ENCODE results near the gene RNF123.
A peak's percentile ranks its signal among the peaks of the same experiment; 100 is the strongest.

Gene RNF123

DNA sequence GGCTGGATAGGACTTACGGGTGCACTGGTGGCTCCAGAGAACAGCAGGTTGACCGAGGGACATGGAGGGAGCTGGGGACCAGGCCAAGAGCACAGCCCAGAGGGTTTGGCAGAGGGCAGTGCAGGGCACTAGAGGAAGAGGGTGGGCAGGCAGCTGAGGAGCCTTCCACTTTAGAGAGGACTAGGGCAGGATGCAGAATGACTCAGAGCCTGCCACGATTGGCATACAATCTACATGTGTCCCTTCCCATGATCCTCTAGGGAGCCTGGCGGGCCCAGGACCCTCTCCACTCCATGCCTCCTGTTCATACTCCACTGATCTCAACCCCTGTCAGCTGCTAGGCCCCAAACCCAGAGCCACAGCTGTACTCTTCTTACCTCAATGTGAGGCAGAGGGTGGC, 29.6 kb upstream of the RNF123 start:
- DNase-seq, result peak; percentile 17

DNA sequence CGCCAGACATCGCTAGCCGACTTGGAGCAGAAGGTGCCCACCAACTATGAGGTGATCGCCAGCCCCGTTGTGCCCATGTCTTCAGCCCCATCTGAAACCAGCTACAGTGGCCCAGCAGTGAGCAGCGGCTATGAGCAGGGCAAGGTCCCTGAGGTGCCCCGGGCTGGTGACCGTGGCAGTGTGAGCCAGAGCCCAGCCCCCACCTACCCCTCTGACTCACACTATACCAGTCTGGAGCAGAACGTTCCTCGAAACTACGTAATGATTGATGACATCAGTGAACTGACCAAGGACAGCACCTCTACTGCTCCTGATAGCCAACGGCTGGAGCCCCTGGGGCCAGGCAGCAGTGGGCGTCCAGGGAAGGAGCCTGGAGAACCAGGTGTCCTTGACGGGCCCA, 28.1 kb upstream of the RNF123 start:
- no peak for DNase-seq

DNA sequence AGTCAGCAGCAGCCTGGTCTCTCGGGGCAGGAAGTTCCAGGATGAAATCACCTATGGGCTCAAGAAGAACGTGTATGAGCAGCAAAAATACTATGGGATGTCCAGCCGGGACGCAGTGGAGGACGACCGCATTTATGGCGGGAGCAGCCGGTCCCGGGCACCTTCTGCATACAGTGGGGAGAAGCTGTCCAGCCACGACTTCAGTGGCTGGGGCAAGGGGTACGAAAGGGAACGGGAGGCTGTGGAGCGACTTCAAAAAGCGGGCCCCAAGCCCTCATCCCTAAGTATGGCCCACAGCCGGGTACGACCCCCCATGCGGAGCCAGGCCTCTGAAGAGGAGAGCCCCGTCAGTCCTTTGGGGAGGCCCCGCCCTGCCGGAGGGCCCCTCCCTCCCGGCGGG, 27.3 kb upstream of the RNF123 start:
- DNase-seq, result no peak

DNA sequence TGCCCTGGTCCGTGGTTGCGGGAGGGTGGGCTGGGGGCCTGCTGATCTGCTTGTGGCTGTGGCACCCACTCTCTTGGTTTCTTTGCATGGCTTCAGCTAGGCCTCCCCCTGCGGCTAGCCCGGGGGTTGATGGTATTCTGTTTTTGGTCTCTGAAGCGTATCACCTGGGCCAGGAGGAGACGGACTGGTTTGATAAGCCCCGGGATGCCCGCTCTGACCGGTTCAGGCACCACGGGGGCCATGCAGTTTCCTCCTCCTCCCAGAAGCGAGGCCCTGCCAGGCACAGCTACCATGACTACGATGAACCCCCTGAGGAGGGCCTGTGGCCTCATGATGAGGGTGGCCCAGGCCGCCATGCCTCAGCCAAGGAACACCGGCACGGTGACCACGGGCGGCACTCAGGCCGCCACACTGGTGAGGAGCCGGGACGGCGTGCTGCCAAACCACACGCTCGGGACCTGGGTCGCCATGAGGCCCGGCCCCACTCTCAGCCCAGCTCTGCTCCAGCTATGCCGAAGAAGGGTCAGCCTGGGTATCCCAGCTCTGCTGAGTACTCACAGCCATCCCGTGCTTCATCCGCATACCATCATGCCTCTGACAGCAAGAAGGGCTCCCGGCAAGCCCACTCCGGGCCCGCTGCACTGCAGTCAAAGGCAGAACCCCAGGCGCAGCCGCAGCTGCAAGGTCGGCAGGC, 26.5 kb upstream of the RNF123 start:
- no peak for DNase-seq

DNA sequence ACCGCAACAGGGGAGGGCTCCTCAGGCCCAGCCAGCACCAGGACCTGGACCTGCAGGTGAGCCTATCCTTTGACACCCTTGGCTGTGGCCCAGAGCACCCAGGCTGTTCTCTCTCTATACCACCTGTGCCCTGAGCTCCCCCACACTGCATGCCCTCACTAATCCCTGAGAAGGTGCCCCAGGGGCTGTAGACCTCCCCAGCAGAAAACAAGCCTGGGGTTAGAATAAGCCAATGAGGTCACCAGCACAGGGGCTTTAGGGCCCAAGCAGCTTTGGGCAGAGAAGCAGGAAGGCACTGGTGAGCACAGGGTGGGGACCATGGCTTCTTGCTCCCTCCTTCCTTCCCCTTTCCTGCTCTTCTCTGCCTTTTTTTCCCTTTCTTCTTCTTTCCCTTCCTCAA, 25.5 kb upstream of the RNF123 start:
- no peak for DNase-seq

DNA sequence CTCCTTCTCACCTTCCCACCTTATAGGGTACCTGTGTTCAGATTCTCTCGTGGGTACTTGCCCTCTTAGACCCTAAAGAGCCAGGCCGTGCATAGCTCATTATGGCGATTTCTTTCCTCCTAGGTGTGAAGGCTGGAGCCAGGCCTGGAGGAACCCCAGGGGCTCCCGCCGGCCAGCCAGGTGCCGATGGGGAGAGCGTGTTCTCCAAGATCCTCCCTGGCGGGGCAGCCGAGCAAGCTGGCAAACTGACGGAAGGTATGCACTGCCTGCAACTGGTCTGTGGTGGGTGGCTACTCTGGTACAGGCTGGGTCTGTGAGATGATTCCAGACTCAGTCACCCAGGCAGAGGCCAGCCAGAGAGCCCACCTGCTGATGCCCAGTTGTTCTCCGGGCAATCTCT, 25.1 kb upstream of the RNF123 start:
- DNase-seq, result no peak

DNA sequence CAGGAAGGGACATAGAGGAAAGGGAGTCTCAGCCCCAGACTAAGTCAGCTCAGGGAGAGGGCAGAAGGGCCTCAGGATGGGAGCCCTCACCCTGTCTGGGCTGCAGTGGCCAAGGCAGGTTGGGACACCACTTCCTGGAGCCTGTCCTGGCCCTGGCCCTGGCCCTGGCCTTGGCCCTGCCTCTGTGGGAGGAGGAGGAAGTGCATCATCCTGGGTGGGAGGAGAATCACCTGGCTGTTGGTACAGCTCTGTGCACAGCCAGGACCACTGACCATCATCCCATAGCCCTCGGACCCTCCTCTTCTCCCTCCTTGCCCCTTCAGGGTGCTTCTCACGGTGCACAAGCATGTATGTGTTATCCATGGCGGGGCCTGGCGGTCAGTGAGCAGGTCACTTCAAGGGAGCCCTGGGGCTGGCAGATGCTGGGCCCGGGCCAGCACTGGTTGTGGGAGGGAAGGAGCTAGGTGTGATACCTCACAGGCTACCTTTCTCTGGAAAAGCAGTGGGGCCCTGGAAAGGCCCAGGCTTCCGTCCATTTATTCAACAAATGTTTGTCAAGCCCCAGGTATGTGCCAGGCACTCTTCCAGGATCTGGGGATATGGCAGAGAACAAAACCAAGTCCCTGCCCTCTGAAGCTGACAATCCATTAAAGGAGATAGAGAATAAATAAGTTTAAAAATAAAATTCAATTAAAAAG, 23.4 kb upstream of the RNF123 start:
- no peak for DNase-seq

DNA sequence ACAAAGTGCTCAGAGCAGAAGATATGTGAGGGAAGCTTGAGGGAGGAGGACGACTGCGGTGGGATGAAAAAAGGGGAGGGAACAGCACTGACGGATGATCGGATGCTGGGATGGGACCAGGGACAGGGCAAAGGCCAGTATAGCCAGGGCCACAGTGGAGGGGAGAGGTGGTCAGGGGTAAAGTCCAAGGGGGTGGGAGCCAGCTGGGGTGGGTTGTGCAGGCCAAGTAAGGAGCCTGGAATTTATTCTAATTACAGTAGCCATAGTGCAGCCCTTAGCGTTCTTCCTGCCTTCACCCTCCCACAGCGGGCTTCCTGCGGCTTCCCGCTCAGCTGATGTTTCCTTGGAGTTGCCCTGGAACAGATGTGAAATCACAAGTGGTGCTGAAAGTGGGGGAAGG, 22.8 kb upstream of the RNF123 start:
- no peak for DNase-seq

DNA sequence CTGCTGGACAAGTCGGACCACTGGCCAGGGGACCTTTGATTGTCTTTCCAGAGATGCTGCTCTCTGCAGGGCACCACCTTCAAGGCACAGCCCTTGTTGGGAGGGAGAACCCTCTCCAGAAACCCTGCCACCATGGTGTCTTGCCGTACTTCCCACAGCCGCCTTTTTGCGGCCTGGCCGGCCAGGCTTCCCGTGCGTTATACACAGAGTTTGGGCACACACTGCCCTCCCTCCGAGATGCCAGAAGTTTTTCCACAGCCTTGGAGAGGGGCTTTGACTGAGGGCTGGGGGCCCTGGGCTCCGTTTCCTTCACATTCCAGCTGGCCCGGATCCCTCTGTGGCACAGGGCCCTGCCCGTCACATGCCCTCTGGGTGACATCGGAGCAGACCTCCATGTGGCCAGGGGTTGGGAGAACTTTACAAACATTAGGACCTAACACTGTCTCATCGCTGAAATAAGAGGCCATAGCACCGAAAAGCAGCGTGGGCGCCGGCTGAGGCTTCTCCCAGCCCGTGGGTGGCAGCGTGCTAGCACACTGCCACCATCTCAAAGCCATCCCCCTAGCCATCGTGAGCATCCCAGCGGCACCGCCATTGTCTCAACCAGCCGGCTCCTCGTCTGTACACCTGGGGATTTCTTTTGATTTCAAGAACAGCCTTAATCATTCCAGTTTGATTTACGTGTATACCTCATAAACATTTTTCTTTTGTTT, 21.5 kb upstream of the RNF123 start:
- DNase-seq, result no peak

DNA sequence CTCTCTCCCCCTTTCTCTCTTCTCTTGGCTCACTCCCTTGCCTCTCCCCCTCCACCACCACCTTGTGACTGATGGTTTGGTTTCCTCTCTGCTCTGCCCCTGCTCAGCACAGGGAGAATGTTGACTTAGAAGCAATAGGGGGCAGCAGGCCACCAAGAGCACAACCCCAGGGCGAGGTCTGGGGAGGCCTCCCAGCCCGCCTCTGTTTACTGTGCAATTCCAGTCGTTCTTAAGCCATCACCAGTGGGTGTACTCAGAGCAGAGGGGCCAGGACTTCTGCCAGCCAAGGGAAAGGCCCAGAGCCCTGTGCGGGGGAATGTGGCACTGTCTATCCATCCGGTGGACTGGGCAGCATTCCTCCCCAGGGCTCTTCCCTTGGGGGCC, 21.0 kb upstream of the RNF123 start:
- DNase-seq, result no peak

DNA sequence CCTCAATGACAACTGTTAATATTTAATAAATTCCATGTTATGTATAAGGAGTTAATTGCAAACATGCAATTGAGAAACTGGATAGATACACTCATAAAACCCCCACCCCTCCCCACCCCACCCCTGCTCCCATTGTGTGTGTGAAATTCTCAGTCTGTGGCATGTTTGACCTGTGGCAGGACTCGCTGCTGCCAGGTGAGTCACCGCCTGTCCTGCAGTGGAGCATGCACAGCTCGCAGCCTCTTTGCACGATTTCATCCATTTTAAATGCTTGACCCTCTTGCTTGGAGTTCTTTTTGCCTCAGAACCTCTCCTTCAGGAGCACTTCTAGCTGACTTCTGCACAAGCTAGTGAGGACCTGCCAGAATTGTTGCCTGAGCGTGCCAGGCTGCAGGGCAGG, 20.5 kb upstream of the RNF123 start:
- DNase-seq, result no peak

DNA sequence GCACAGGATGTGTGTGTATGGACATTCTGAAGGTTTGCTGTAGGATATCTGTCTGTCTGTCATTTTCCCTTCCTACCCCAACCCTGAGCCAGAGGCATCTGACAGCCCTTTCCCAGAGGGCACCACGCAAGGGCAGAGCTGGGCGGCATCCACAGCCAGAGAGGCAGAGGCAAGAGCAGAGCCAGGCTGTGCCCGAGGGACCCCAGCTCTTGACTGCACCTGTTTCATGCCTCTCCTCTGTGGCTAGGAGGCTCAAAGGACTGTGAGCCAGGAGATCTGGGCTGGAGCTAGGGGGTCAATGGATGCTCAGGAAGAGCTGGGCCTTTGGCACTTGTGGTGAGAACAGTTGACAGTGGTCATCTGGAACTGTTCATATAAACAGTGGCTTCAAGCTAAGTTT, 20.0 kb upstream of the RNF123 start:
- DNase-seq, result no peak

DNA sequence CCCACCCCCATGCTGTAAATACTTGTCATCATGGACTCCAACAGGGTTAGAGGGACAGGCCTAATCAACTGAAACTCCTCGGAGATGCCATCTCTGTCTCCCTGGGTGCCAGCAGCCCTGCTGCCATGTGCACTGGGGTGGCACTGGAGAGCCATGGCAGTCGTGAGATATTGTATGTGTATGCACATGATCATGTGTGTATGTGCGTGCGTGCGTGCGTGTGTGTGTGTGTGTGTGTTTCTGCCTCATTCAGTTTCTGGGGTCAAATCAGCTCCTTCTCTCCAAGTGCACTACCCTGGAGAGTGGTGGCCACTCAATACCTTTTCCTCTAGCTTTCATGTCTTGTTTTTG, 18.4 kb upstream of the RNF123 start:
- DNase-seq, result no peak

DNA sequence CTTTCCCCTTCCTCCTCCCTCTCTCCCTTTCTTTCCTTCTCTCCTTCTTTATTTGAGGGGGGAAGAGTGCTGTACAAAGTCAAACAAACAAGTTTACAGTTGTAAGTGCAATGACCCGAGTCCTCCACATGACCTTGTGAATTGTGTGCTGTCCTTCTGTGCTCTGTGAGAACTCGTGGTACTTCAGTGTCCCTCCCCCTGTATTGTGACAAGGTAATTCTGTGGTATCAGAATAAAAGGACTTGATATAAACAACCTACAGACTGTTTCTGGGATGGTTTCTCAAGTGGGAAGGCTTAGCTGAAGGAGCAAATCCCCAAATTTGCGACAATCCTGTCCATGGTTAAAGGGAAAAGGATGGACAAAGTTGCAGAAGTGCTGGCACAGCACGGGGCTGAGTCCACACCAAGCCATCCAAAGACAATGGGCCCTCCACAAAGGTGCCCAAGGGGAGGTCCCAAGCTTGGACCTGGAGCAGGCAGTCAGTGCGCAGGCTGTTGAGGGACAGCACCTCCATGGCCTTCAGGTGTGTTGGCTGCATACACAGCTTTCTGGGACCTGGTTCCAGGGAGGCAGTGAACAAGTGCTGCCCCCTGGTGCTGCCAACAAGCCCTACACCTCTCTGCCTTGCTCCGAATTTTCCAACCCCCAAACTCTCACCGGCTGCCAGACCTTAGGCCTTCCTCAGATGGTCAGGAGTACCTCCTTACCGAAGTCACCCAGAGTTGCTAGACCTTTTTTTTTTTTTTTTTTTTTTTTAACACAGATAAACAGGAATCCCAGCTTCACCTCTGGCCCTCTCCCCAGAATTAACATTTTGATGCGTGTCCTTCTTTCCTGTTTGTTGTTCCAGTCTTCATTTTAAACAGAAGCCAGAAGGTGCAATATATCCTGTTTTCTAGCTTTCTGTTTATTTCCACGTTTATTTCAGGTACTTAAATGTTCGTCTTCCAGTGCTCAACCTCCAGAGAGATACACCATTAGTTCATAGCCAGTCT, 17.8 kb upstream of the RNF123 start:
- peak; percentile 82 for DNase-seq

DNA sequence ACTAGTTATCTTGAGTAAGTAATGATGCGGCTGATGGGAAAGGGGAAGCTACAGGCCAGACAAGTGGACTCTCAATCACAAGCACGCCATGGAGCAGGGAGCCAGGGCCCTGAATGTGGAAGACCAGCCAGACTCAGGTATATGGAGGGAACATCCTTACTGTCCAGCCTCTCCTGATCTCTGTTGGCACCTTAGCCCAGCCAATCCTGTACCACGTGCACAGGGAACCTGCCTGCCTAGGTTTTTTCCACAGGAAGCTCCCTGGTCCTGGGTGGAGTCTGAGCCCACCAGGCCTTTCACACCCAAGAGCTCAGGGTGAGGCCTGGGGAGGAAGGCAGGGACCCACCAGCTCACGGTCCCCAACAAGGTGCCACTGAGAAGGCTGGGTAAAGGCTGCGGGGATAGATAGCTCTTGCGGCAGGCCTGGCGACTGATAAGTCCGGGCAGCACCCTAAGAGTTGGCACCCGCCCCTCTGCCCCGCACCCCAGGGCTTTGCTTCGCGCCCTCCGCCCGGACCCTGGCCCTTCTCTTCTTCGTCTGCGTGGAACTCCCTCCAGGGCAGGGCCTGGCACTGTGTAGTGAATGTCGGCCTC, 16.1 kb upstream of the RNF123 start:
- DNase-seq, result peak; percentile 44

DNA sequence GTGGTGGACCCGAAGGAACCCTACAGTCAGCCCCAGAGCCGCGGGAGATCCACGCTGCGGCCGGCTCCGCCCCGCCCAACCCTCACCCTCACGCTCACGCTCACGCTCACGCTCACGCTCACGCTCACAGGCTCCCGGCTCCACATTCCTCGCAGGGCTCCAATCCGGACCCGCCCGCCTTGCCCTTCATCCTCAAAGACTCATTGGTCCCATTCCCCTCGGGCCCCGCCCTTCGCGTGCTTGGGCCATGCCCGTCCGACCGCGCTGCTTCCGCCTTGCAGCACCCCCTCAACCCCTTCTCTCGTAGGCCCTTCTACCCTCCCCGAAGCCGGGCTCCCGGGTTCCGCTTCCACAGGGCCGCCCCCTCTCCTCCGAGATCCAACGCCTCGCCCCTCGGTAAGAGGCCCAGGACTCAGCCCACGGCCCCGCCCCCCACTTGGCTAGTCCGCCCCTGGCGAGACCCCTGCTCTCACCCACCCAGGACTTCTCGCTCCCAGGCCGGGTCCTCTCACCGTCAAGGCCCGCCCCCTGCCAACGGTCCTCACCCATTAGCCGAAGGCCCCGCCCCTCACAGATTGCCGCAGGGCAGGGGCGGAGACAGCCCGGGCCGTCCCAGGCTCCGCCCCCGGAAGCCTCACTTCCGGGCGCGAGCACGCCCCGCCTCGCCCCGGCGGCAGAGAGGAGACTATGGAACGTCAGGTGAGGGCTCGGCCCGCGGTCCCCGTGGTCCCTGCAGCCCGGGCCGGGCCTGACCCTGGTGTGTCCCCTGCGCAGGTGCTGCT, 15.5 kb upstream of the RNF123 start, which contains the start of gene APEH:
Gene APEH (plus strand): TSS at position 637 of the 782 bp plus-strand sequence. CDS start 51 bp downstream, at position 688.
- peak; percentile 100 for DNase-seq

DNA sequence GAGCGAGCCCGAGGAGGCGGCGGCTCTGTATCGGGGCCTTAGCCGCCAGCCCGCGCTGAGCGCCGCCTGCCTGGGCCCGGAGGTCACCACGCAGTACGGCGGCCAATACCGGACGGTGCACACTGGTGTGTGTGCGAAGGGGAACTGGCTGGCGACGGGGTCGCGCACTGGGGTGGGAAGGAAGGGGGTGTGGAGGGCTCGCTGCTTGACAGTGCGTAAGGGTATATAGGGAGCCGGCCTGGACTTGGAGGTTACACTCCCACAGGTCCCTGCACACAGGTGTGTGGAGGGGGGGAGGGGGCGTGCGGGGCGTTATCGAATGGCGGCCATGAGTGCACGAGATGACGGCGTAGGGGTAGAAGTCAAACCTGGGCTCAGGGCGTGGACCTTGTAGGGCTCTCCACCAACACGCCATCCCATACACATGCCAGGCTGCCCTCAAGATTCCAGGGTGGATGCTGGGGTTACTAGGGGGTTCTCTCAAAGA, 14.8 kb upstream of the RNF123 start:
- DNase-seq, result no peak

DNA sequence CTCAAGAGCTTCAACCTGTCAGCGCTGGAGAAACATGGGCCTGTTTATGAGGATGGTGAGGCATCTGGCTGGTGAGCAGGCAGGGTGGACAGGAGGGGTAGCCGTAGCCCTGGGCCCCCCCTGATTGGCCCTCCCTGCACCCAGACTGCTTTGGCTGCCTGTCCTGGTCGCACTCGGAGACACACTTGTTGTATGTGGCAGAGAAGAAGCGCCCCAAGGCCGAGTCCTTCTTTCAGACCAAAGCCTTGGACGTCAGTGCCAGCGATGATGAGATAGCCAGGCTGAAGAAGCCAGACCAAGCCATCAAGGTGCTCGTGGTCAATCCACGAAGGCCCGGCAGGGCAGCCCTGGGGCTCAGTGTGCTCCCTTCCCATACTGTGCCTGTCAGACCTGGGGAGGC, 13.4 kb upstream of the RNF123 start:
- no peak for DNase-seq

DNA sequence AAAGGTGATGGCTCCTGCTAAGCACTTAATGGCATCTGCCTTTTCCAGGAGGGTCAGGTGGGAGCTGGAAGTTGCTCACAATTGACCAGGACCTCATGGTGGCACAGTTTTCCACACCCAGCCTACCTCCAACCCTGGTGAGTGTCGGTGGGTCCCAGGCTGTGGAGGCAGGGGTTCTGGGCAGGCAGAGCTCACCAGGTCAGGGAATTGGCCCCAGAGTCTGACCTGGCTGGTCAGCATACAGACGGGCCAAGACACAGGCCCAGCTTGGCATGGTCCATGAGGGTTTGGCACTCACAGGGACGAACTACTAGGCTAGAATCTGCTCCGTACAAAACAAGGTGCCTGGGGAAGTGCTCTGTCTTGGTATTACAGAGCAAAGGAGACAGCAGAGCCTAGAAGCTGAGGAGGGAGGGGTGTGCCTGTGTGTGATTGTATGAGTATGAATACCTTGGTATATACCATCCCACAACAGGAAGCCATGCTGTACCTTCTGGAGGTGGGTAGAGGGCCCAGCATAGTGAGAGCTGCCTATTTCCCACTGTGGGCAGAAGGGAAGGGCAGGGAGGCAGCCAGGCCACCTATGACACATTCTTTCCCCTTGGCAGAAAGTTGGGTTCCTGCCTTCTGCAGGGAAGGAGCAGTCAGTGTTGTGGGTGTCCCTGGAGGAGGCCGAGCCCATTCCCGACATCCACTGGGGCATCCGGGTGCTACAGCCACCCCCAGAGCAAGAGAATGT, 8.7 kb upstream of the RNF123 start:
- no peak for DNase-seq

DNA sequence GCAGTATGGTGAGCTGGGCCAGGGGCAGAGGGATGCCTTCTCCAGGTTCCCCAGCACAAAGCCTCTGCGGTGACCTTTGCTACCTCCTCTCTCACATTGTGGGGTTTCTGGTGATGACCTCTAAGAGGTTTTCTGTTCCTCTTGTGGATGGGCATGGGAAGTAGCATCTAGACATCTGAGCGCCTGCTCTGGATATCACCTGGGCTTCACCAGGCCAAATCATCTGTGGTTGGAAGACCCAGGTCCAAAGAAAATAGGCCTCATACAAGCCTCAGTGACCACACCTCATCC, 8.2 kb upstream of the RNF123 start:
- DNase-seq, result no peak

DNA sequence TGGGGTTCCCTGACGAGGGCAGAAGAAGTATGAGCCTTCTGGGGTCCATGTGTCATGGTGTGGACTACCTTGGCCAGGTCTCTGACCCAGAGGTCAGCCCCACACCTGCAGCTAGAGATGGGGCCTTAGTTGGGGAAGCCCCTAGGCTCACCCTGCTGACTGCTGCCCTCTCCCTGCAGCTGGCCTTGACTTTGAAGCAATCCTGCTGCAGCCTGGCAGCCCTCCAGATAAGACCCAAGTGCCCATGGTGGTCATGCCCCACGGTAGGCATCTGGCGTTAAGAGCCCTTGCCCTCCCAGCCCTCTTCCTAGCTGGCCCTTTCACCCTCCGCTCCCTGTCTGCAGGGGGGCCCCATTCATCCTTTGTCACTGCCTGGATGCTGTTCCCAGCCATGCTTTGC, 7.8 kb upstream of the RNF123 start:
- DNase-seq, result no peak
